Colonic mucosa (tissue), 4 donors: ENCODE results near the gene HOXB4. TPM values are rescaled to one million over a fixed set of nuclear protein-coding genes. Genes with fewer than 3 reads are reported as not detected.

Experiments used
- DNase-seq: peaks from one replicate; pipeline ENCODE4 v3.0.0-alpha.2; 2020
- H3K27ac ChIP-seq: fragments of 200-600 bp; one replicate; pipeline ENCODE4 v1.8.0; 2021
- H3K27me3 ChIP-seq: fragments of 200-600 bp; one replicate; pipeline ENCODE4 v1.8.0; 2021
- H3K36me3 ChIP-seq: fragments of 200-600 bp; one replicate; pipeline ENCODE4 v1.8.0; 2021
- H3K4me1 ChIP-seq: fragments of 200-600 bp; one replicate; pipeline ENCODE4 v1.8.0; 2021; ENCODE audit warnings: mild to moderate bottlenecking
- H3K4me3 ChIP-seq: fragments of 200-600 bp; one replicate; pipeline ENCODE4 v1.8.0; 2021
- H3K9ac ChIP-seq, 2 donors: one replicate each; pipeline ENCODE4 v1.7.0; 2013; ENCODE audit warnings: control low read depth in 2 of 2, low read depth in 2 of 2, low read length in 2 of 2
- H3K9me3 ChIP-seq: fragments of 200-600 bp; one replicate; pipeline ENCODE4 v1.8.0; 2021
- CTCF ChIP-seq: fragments of 200-600 bp; IDR thresholded peaks from one replicate; pipeline ENCODE4 v1.8.0; 2022; ENCODE audit warnings: antibody characterized with exemption, mild to moderate bottlenecking
- intact Hi-C: fragments of 100-400 bp; cut with DNase I; formaldehyde crosslinking; loops from one replicate; pipeline ENCODE4 v1.14.1; 2022
- total RNA-seq, 2 donors: library from RNA; stranded (reverse); fragmentation: NEBNext Ultra II Directional in 1 of 2; extraction: Animal tissue kit (Norgen Biotek cat#: 25700) in 1 of 2; gene quantifications; one replicate each; pipeline ENCODE4 v1.2.1, GENCODE V29; 2021
- donor health status: healthy.
- donor health status: DM: no; HTN: no; CAD: no.
- donor health status: DM: no; HTN: no; CAD: no.

The HOXB4 gene
- total RNA-seq, 2 donors from 2014 or later = 2.5 to 4.7 TPM

GRCh38 chr17:48620461-48621139 lies 42.5 kb upstream of the HOXB4 start:
- TF ChIP-seq CTCF = no peak
- Histone ChIP-seq H3K27me3 (peaks cover 47% of the 10 kb centered on the region), H3K9me3 (no peaks in the 10 kb centered on the region), H3K9ac (peak overlapping the region; percentile 51 to 74), H3K27ac (peak overlapping the region; percentile 62), H3K36me3 (no peaks in the 10 kb centered on the region), H3K4me1 (peaks cover 13% of the 10 kb centered on the region), H3K4me3 (no peak overlapping the region)
- no peak for DNase-seq
- intact Hi-C loops = loop anchor here (10.0 kb wide), 1 partner anchor 476 kb away; no protein-coding TSS in a partner anchor

- Histone ChIP-seq H3K27ac (peak overlapping the region; percentile 62), H3K9ac (peak overlapping the region in 1 of 2 donors; percentile 74), H3K36me3 (no peaks in the 10 kb centered on the region), H3K27me3 (peaks cover 43% of the 10 kb centered on the region), H3K9me3 (no peaks in the 10 kb centered on the region), H3K4me3 (no peak overlapping the region), H3K4me1 (peaks cover 13% of the 10 kb centered on the region)
- intact Hi-C loops = loop anchor here (5.0 to 10.0 kb wide), 2 partner anchors 278 to 475 kb away; no protein-coding TSS in a partner anchor
- no peak for TF ChIP-seq CTCF
- DNase-seq = no peak
Measured at GRCh38 chr17:48619826-48620449, 41.8 kb upstream of the HOXB4 start.

GRCh38 chr17:48618256-48618896 lies 40.2 kb upstream of the HOXB4 start:
- Histone ChIP-seq H3K4me3 (peak overlapping the region; percentile 15), H3K9me3 (no peaks in the 10 kb centered on the region), H3K27ac (peak overlapping the region; percentile 62), H3K4me1 (peaks cover 13% of the 10 kb centered on the region), H3K27me3 (peaks cover 45% of the 10 kb centered on the region), H3K36me3 (no peaks in the 10 kb centered on the region), H3K9ac (peak overlapping the region; percentile 48 to 74)
- intact Hi-C loops = loop anchor here (5.0 kb wide), 1 partner anchor 276 kb away; no protein-coding TSS in a partner anchor
- peak; percentile 98 for TF ChIP-seq CTCF
- DNase-seq = peak; percentile 93

GRCh38 chr17:48617471-48618255 lies 39.5 kb upstream of the HOXB4 start:
- Histone ChIP-seq H3K4me1 (peaks cover 13% of the 10 kb centered on the region), H3K27me3 (peaks cover 45% of the 10 kb centered on the region), H3K4me3 (peak overlapping the region; percentile 6), H3K9ac (peak overlapping the region; percentile 48 to 66), H3K27ac (no peak overlapping the region), H3K36me3 (no peaks in the 10 kb centered on the region), H3K9me3 (no peaks in the 10 kb centered on the region)
- intact Hi-C loops = loop anchor here (5.0 kb wide), 1 partner anchor 275 kb away; no protein-coding TSS in a partner anchor
- TF ChIP-seq CTCF = no peak
- DNase-seq = no peak
